HUES48 (cell line): ENCODE results near the gene RCN1.
"Not testable (repeated sequence)": the region's sequence is repeated elsewhere in the genome, so short reads cannot be mapped to it uniquely, and the experiment has no call there.

Source experiments
- H3K27ac ChIP-seq: one replicate; pipeline ENCODE4 v1.7.0; 2013; ENCODE audit warnings: low read depth, low read length, inconsistent platforms
- H3K27me3 ChIP-seq: 2 replicates; pipeline ENCODE4 v1.6.1; 2013; ENCODE audit warnings: mild to moderate bottlenecking, low read length; ENCODE audit not compliant: control insufficient read depth, insufficient read depth
- H3K36me3 ChIP-seq: 2 replicates; pipeline ENCODE4 v1.6.1; 2013; ENCODE audit warnings: low read length; ENCODE audit not compliant: control insufficient read depth, insufficient read depth
- H3K4me1 ChIP-seq: 2 replicates; pipeline ENCODE4 v1.6.1; 2013; ENCODE audit warnings: mild to moderate bottlenecking, low read length; ENCODE audit not compliant: control insufficient read depth, insufficient read depth
- H3K4me3 ChIP-seq: 2 replicates; pipeline ENCODE4 v1.5.1; 2013; ENCODE audit warnings: mild to moderate bottlenecking, low read depth, low read length
- H3K9ac ChIP-seq: 2 replicates; pipeline ENCODE4 v1.6.1; 2013; ENCODE audit warnings: mild to moderate bottlenecking, low read depth, low read length, moderate library complexity
- H3K9me3 ChIP-seq: 2 replicates; pipeline ENCODE4 v1.6.1; 2013; ENCODE audit warnings: low read length; ENCODE audit not compliant: control insufficient read depth, insufficient read depth

The RCN1 gene

DNA sequence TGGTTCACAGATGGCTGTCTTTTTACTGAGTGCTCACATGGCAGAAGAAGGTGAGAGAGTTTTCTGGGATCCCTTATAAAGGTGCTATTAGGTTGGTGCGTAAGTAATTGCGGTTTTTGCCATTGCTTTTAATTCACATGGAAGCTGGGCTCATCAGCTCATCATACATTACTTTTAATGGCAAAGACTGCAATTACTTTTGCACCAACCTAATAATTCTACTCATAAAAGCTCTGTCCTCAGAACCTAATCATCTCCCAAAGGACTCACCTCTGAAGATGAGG is 23.0 kb downstream of the RCN1 start:
- Histone ChIP-seq H3K36me3 (no peaks in the 10 kb centered on the region), H3K27ac (no peak overlapping the region), H3K4me3 (no peak overlapping the region), H3K9me3 (no peaks in the 10 kb centered on the region), H3K4me1 (0 out of 2 replicates have a peak, but pooled peaks cover 2% of the 10 kb centered on the region), H3K9ac (no peak overlapping the region), H3K27me3 (no peaks in the 10 kb centered on the region)

DNA sequence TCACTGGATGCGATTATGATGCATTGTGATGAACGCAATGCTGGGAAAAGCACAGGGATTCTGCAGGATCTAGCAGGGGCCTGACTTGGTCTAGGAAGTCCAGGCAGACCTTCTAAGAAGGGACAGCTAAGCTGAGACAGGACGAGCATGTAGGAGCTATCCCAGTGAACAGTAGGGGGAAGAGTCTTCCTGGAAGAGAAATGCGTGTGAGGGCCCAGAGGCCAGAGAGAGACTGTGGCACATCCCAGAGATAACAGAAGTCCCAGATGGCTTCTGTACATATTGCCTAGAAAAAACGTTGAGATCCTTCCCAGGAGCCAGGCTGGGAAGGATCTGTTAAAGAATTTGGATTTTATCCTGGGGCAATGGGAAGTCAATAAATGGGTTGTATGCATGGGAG is 24.6 kb downstream of the RCN1 start:
- Histone ChIP-seq H3K27ac (no peak overlapping the region), H3K4me3 (no peak overlapping the region), H3K4me1 (no peaks in the 10 kb centered on the region), H3K36me3 (no peaks in the 10 kb centered on the region), H3K9ac (no peak overlapping the region), H3K27me3 (no peaks in the 10 kb centered on the region), H3K9me3 (no peaks in the 10 kb centered on the region)

DNA sequence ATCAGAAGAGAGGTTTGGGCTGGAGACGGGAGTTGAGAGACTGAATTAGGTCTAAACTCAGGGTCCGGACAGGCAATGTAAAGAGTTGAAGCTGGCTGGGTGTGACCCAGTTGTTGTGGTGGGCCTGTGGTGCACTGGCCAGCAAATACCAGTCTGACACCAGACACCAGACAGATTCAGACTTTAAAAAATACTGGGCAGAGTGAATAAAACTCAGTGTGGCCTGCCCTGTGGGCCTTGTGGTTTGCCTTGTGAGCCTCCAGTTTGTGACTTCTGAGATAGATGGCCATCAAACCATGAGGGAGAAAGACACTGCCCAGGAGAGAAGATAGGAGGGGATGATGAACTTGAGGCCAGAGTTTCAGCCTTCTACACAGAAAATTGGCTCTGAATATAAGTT is 25.8 kb downstream of the RCN1 start:
- Histone ChIP-seq H3K4me3 (no peak overlapping the region), H3K36me3 (no peaks in the 10 kb centered on the region), H3K9me3 (no peaks in the 10 kb centered on the region), H3K27me3 (no peaks in the 10 kb centered on the region), H3K27ac (no peak overlapping the region), H3K4me1 (no peaks in the 10 kb centered on the region), H3K9ac (no peak overlapping the region)

DNA sequence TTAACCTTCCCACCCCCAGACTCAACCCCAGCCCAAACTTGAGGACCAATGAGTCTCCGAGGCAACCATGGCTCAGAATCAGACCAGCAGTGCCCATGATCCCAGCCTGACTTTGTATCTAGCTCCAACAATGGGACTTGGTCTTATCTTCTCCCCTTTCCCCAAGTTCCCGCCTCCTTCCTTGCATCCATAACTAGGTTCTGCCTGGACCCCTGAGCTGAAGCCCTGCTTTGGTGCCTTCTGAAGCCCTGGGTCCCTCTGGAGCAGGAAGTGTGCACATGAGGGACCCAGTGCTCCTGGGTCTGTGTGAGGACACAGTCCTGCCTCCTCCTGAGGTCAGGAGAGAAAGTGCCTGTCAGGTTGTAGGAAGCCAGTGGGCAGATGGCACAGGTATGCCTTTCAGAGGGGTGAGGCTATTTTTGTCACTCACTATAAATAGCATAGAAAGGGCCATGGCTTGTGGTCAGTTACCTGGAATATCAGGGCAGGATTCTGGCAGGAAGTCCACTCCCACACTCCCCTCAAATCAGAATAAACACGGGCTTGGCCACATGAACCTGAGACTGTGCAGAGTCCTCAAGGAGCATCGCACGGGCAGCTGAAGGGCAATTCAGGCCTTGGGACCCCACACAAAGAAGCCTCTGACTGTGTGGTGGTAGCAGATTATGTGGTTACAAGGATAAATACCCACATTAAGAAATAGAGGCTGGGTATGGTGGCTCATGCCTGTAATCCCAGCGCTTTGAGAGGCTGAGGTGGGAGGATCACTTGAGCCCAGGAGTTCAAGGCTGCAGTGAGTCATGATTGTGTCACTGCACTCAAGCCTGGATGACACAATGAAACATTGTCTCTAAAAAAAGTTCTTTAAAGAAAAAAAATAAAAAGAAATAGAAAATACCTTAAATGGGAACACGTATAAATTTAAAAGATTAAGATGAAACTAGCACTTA is 27.4 kb downstream of the RCN1 start:
- Histone ChIP-seq H3K27me3 (no peaks in the 10 kb centered on the region), H3K9me3 (no peaks in the 10 kb centered on the region), H3K9ac (no peak overlapping the region), H3K4me1 (no peaks in the 10 kb centered on the region), H3K4me3 (no peak overlapping the region), H3K27ac (no peak overlapping the region), H3K36me3 (no peaks in the 10 kb centered on the region)

DNA sequence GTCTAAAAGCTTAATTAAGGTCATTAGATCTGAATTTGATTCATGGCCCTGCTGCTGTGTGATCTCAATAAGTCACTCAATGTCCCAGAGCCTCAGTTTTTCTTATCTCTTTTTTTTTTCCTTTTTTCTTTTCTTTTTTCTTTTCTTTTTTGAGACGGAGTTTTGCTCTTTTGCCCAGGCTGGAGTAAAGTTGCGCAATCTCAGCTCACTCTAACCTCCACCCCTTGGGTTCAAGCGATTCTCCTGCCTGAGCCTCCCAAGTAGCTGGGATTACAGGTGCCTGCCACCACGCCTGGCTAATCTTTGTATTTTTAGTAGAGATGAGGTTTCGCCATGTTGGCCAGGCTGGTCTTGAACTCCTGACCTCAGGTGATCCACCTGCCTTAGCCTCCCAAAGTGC is 28.3 kb downstream of the RCN1 start:
- not testable (repeated sequence) for H3K9me3 ChIP-seq, H3K4me1 ChIP-seq

DNA sequence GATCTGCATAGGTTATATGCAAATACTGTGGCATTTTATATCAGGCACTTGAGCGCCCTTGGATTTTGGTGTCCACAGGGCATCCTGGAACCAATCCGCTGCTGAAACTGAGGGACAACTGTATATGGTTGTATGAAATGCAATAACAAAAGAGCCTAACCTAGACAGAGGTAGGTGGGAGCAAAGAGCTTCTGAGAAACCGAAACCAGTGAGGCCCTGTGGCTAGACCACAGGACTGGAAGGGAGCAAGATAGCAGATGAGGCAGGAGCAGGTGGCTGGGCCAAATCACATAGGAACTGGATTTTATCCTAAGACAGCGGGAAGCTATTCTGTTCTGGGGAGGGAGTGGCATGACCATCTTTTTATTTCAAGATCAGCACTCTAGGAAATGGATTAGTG is 30.1 kb downstream of the RCN1 start:
- no peaks in the 10 kb centered on the region for H3K9me3 ChIP-seq
- H3K4me1 ChIP-seq: no peaks in the 10 kb centered on the region
- no peaks in the 10 kb centered on the region for H3K27me3 ChIP-seq
- no peak overlapping the region for H3K9ac ChIP-seq
- no peak overlapping the region for H3K27ac ChIP-seq
- no peak overlapping the region for H3K4me3 ChIP-seq
- no peaks in the 10 kb centered on the region for H3K36me3 ChIP-seq

More for the DNA sequence above, 28.3 kb downstream of the RCN1 start:
- H3K27ac ChIP-seq, H3K9ac ChIP-seq, H3K27me3 ChIP-seq, H3K36me3 ChIP-seq, H3K4me3 ChIP-seq: not testable (repeated sequence)

DNA sequence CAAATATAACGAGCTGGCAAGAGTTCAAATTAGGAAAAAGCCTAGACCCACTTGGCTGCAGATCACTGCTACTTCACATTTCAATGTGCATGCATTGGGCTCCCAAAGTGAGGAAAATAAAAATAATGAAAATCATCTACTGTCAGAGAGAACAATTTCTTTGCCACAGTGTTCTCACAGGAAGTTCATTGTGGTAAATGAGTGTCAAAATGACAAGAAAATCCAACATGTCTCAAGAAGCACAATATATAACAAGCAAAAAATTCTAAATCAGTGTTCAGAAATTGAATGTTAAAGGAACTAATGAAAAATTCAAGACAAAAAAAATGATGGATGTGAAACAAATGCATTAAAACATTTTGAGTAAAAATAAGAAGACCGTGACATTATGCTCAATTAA is 31.3 kb downstream of the RCN1 start:
- Histone ChIP-seq H3K27ac (no peak overlapping the region), H3K36me3 (no peaks in the 10 kb centered on the region), H3K27me3 (no peaks in the 10 kb centered on the region), H3K4me1 (no peaks in the 10 kb centered on the region), H3K9ac (no peak overlapping the region), H3K9me3 (no peaks in the 10 kb centered on the region), H3K4me3 (no peak overlapping the region)

DNA sequence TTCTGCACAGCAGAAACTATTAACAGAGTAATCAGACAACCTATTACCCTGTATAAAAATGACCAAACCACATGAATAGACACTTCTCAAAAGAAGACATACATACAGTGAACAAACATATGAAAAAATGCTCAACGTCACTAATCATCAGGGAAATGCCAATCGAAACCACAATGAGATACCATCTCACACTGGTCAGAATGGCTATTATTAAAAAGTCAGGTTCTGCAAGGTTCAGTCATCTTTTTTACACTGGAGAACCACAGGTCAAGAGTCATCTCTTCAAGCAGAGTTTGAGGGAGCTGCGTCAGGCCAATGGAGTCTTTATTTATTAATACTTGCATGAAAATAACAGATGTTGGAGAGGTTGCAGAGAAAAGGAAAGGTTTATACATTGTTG is 40.4 kb downstream of the RCN1 start:
- no peaks in the 10 kb centered on the region for H3K27me3 ChIP-seq
- H3K36me3 ChIP-seq: no peaks in the 10 kb centered on the region
- no peak overlapping the region for H3K4me3 ChIP-seq
- no peaks in the 10 kb centered on the region for H3K9me3 ChIP-seq
- H3K4me1 ChIP-seq: no peaks in the 10 kb centered on the region
- no peak overlapping the region for H3K9ac ChIP-seq
- H3K27ac ChIP-seq: no peak overlapping the region

DNA sequence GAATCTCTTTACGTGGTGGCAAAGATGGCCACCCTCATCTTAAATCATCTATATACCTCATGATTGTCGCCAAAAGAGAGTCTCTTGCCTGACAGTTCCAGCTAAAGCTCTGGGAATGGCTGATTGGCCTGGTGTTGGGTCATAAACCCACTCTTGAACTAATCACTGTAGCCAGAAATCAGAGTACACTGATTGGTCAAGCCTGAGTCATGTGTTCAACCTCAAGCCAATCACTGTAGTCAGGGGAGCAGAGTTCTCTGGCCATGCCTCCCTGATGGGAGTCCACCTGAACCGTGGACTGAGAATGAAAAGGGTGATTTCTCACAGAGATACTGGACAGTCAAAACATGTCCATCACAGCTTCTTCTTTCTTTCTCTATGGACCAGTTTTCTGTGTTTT is 45.8 kb downstream of the RCN1 start:
- Histone ChIP-seq H3K36me3 (no peaks in the 10 kb centered on the region), H3K9me3 (no peaks in the 10 kb centered on the region), H3K27ac (no peak overlapping the region), H3K9ac (no peak overlapping the region), H3K4me1 (no peaks in the 10 kb centered on the region), H3K27me3 (no peaks in the 10 kb centered on the region), H3K4me3 (no peak overlapping the region)

DNA sequence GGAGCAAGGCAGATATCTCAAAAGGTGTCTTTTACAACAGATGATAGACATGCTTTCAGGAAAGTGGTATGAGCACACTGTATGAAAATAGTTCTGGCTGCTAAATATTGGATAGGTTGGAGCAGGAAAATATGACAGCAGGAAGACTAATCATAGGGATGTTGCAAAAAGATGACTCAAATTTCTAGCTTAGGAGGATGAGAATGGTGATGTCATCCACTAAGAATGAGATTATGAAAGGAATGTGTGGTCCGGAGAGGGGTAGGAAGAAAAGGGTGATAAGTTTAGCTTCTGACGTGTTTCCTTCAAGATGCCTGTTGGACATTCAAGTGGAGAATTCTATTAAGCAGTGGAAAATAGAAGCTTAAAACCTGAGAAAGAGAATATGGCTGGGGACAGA is 46.4 kb downstream of the RCN1 start:
- Histone ChIP-seq H3K9me3 (no peaks in the 10 kb centered on the region), H3K36me3 (no peaks in the 10 kb centered on the region), H3K27ac (no peak overlapping the region), H3K4me3 (no peak overlapping the region), H3K4me1 (no peaks in the 10 kb centered on the region), H3K9ac (no peak overlapping the region), H3K27me3 (no peaks in the 10 kb centered on the region)

DNA sequence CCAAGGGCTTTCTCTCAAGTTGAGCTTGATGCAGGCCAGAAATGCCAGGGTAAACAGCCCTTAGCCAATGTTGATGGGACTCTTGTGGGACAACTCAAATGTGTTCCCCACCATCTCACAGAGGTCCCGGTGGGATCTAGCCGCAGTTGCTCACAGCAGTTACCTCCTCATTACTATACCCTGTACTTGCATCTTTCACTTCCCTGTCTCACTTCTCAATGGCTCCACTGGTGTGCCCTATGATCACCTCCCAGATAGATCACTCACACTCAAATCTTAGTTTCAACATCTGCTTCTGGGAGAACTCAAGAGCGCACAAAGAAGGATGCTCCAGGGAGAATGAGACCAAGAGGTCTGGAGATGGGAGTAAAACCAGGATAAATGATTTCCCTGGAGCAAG is 47.0 kb downstream of the RCN1 start:
- H3K4me3 ChIP-seq: no peak overlapping the region
- no peak overlapping the region for H3K27ac ChIP-seq
- no peak overlapping the region for H3K9ac ChIP-seq
- no peaks in the 10 kb centered on the region for H3K9me3 ChIP-seq
- no peaks in the 10 kb centered on the region for H3K4me1 ChIP-seq
- H3K36me3 ChIP-seq: no peaks in the 10 kb centered on the region
- no peaks in the 10 kb centered on the region for H3K27me3 ChIP-seq
